Kidney (tissue), 14 donors: ENCODE measurements around the gene MACROD2. TPM values are rescaled to one million over a fixed set of nuclear protein-coding genes. Genes with fewer than 3 reads are reported as not detected.
"Not testable (repeated sequence)": the region's sequence is repeated elsewhere in the genome, so short reads cannot be mapped to it uniquely, and the experiment has no call there.

Experiments
- DNase-seq, 5 donors: peaks; one replicate each; pipeline ENCODE4 v3.0.0-alpha.2; 2013 to 2020
- FAIRE-seq: peaks from 2 replicates; lab custom pipeline; 2012; peaks lifted over from hg19 to GRCh38; lab: Jason Lieb, UNC
- H3K27ac ChIP-seq, 2 donors: one replicate each; pipeline ENCODE4 v1.7.0; 2013; ENCODE audit warnings: low read depth in 2 of 2, low read length in 2 of 2, inconsistent platforms in 1 of 2
- H3K27me3 ChIP-seq: one replicate; pipeline ENCODE4 v1.7.1; 2013; ENCODE audit warnings: low read length, inconsistent platforms; ENCODE audit not compliant: control insufficient read depth, insufficient read depth
- H3K36me3 ChIP-seq, 3 donors: one replicate each; pipeline versions ENCODE4 v1.7.0 to v1.7.1; 2013; ENCODE audit warnings: low read length in 3 of 3, control low read depth in 1 of 3, inconsistent platforms in 1 of 3; ENCODE audit not compliant: insufficient read depth in 3 of 3, control insufficient read depth in 2 of 3
- H3K4me1 ChIP-seq, 3 donors: one replicate each; pipeline versions ENCODE4 v1.7.0 to v1.7.1; 2013; ENCODE audit warnings: low read length in 3 of 3, inconsistent platforms in 1 of 3, low read depth in 1 of 3; ENCODE audit not compliant: control insufficient read depth in 2 of 3, insufficient read depth in 2 of 3
- H3K4me3 ChIP-seq, 3 donors: one replicate each; pipeline versions ENCODE4 v1.7.0 to v1.8.1; 2013; ENCODE audit warnings: low read length in 3 of 3, control low read depth in 1 of 3, inconsistent platforms in 1 of 3
- H3K9ac ChIP-seq, 3 donors: one replicate each; pipeline versions ENCODE4 v1.7.0 to v1.7.1; 2013; ENCODE audit warnings: low read length in 3 of 3, control low read depth in 1 of 3, inconsistent platforms in 1 of 3
- H3K9me3 ChIP-seq, 3 donors: one replicate each; pipeline versions ENCODE4 v1.7.0 to v1.7.1; 2013; ENCODE audit warnings: low read length in 3 of 3, control low read depth in 1 of 3, inconsistent platforms in 1 of 3; ENCODE audit not compliant: control insufficient read depth in 2 of 3, insufficient read depth in 1 of 3
- CTCF ChIP-seq: IDR thresholded peaks from 3 replicates; pipeline ENCODE4 v1.5.1; 2012; ENCODE audit warnings: mild to moderate bottlenecking, moderate library complexity, borderline replicate concordance; ENCODE audit not compliant: insufficient read depth; ENCODE audit errors: extremely low read depth
- intact Hi-C: fragments of 100-400 bp; cut with DNase I; formaldehyde crosslinking; loops from one replicate; pipeline ENCODE4 v1.11.1; 2022
- polyA plus RNA-seq: library from polyadenylated mRNA; stranded (reverse); fragments of 350-450 nt; fragmentation: Illumina TruSeq; extraction: RNeasy Lipid Tissue Mini Kit (QIAGEN cat#74804); gene quantifications from one replicate; pipeline ENCODE4 v1.2.3, GENCODE V29; 2014; ENCODE audit warnings: low read depth, low replicate concordance; ENCODE audit not compliant: insufficient read depth
- total RNA-seq: library from RNA; stranded (reverse); fragmentation: NEBNext Ultra II Directional; extraction: Animal tissue kit (Norgen Biotek cat#: 25700); gene quantifications from one replicate; pipeline ENCODE4 v1.2.1, GENCODE V29; 2021
- donor health status: control.
- donor health status: control.
- donor health status: control.
- donor health status: control.
- donor health status: control.
- donor health status: DM: yes; HTN: yes; CAD: no.
- donor health status: Normal renal cell carcinoma (clear cell type).

Gene MACROD2
- total and polyA plus RNA-seq, 2 donors from 2014 or later = 3.0 to 10.0 TPM

DNA sequence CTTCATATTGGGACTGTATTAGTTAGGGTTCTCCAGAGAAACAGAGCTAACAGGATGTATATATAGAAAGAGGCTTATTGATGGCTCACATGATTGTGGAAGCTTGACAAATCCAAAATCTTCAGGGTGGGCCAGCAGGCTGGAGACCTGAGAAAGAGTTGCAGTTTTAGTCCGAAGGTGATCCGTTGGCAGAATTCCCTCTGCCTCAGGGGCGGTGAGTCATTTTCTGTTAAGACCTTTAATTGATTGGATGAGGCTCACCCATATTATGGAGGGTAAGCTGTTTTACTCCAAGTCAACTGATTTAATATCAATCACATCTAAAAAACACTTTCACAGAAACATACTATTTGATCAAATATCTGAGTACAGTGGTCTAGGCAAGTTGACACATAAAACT lies 228.5 kb downstream of the MACROD2 start:
- DNase-seq (no peak), FAIRE-seq (no peak)
- no peak overlapping the region for H3K9ac ChIP-seq
- no peak for TF ChIP-seq CTCF
- no peak overlapping the region for H3K4me3 ChIP-seq
- no peaks in the 10 kb centered on the region for H3K4me1 ChIP-seq
- no peaks in the 10 kb centered on the region for H3K9me3 ChIP-seq
- no peaks in the 10 kb centered on the region for H3K36me3 ChIP-seq
- no peak overlapping the region for H3K27ac ChIP-seq
- intact Hi-C loops = no loop called here
- no peaks in the 10 kb centered on the region for H3K27me3 ChIP-seq

- H3K27ac ChIP-seq, intact Hi-C loops, H3K9ac ChIP-seq, FAIRE-seq, H3K36me3 ChIP-seq, H3K4me1 ChIP-seq, H3K27me3 ChIP-seq, H3K9me3 ChIP-seq: not testable (repeated sequence)
- H3K4me3 ChIP-seq = peak overlapping the region in 2 of 3 donors; percentile 19 to 44
- peak in 4 of 5 donors; percentile 23 to 51 (median 26) for DNase-seq
Measured at GRCh38 chr20:14226051-14227049, 231.0 kb downstream of the MACROD2 start.

GRCh38 chr20:14232650-14233049 lies 237.3 kb downstream of the MACROD2 start:
- H3K9ac ChIP-seq = no peak overlapping the region
- no peak overlapping the region for H3K4me3 ChIP-seq
- no peaks in the 10 kb centered on the region for H3K9me3 ChIP-seq
- DNase-seq (no peak), FAIRE-seq (no peak)
- TF ChIP-seq CTCF = no peak
- no peak overlapping the region for H3K27ac ChIP-seq
- H3K36me3 ChIP-seq = no peaks in the 10 kb centered on the region
- H3K4me1 ChIP-seq = no peaks in the 10 kb centered on the region
- no peaks in the 10 kb centered on the region for H3K27me3 ChIP-seq
- intact Hi-C loops = no loop called here

- no peaks in the 10 kb centered on the region for H3K4me1 ChIP-seq
- no peak for TF ChIP-seq CTCF
- FAIRE-seq = no peak
- H3K9ac ChIP-seq = no peak overlapping the region
- H3K4me3 ChIP-seq = no peak overlapping the region
- no peaks in the 10 kb centered on the region for H3K36me3 ChIP-seq
- H3K9me3 ChIP-seq = no peaks in the 10 kb centered on the region
- intact Hi-C loops = no loop called here
- H3K27me3 ChIP-seq = no peaks in the 10 kb centered on the region
- no peak overlapping the region for H3K27ac ChIP-seq
- DNase-seq = no peak
Measured at GRCh38 chr20:14234666-14235295, 239.5 kb downstream of the MACROD2 start.
